NK-92 (cell line): ENCODE results near the gene SLC19A3.
"Not testable (repeated sequence)": the region's sequence is repeated elsewhere in the genome, so short reads cannot be mapped to it uniquely, and the experiment has no call there.

ENCODE experiments used
- DNase-seq: peaks from one replicate; lab custom pipeline; 2025; ENCODE audit not compliant: unreplicated experiment; lab: John Stamatoyannopoulos, UW

The SLC19A3 gene

GRCh38 chr2:227717687-227718567 is at the start of gene SLC19A3:
SLC19A3 (minus strand) TSS chr2:227718028; CDS start chr2:227702318, 15,710 bp downstream.
- no peak for DNase-seq

GRCh38 chr2:227766373-227766883 is 48.6 kb upstream of the SLC19A3 start:
- no peak for DNase-seq

- DNase-seq, result no peak
These were observed 48.1 kb upstream of the SLC19A3 start for GRCh38 chr2:227765788-227766372.

GRCh38 chr2:227761740-227762476 is 44.1 kb upstream of the SLC19A3 start:
- DNase-seq, result no peak

GRCh38 chr2:227759411-227760118 is 41.7 kb upstream of the SLC19A3 start:
- DNase-seq, result no peak

- not testable (repeated sequence) for DNase-seq
These were observed 38.4 kb upstream of the SLC19A3 start for GRCh38 chr2:227756261-227756660.

- no peak for DNase-seq
These were observed 30.3 kb upstream of the SLC19A3 start for GRCh38 chr2:227748079-227748478.

GRCh38 chr2:227745594-227745993 is 27.8 kb upstream of the SLC19A3 start, which contains the start of gene SCYGR8:
SCYGR8 (plus strand) TSS chr2:227745894; CDS start chr2:227745894, 0 bp downstream.
- DNase-seq, result no peak

- DNase-seq, result not testable (repeated sequence)
These were observed 22.9 kb upstream of the SLC19A3 start for GRCh38 chr2:227740705-227741104.

- no peak for DNase-seq
These were observed 21.5 kb upstream of the SLC19A3 start for GRCh38 chr2:227739351-227739750.

- DNase-seq, result no peak
These were observed 10.2 kb upstream of the SLC19A3 start, which contains the start of gene SCYGR7 for GRCh38 chr2:227728035-227728434. SCYGR7 (plus strand) TSS chr2:227728335; CDS start chr2:227728335, 0 bp downstream.

GRCh38 chr2:227724394-227725039 is 6.7 kb upstream of the SLC19A3 start, which contains the start of gene SCYGR6:
SCYGR6 (minus strand) TSS chr2:227724757; CDS start chr2:227724757, 0 bp downstream.
- DNase-seq, result no peak

GRCh38 chr2:227722821-227723220 is 5.0 kb upstream of the SLC19A3 start:
- not testable (repeated sequence) for DNase-seq

GRCh38 chr2:227720680-227721079 is 2.9 kb upstream of the SLC19A3 start:
- DNase-seq, result no peak

- no peak for DNase-seq
These were observed 1.8 kb upstream of the SLC19A3 start for GRCh38 chr2:227719641-227720040.

- DNase-seq, result no peak
These were observed 1.3 kb downstream of the SLC19A3 start for GRCh38 chr2:227716501-227716900.

- no peak for DNase-seq
These were observed 4.5 kb downstream of the SLC19A3 start for GRCh38 chr2:227713291-227713690.

- no peak for DNase-seq
These were observed 6.8 kb downstream of the SLC19A3 start for GRCh38 chr2:227710986-227711385.

GRCh38 chr2:227707390-227707789 is 10.4 kb downstream of the SLC19A3 start:
- DNase-seq, result no peak

- DNase-seq, result no peak
These were observed 11.0 kb downstream of the SLC19A3 start for GRCh38 chr2:227706859-227707258.
